H9 (cell line): ENCODE data around the gene MYH16. TPM values are rescaled to one million over a fixed set of nuclear protein-coding genes. Genes with fewer than 3 reads are reported as not detected.

Experiments used
- DNase-seq: peaks from one replicate; pipeline ENCODE4 v3.0.0-alpha.2; 2017
- H2AFZ ChIP-seq: one replicate; pipeline ENCODE4 v1.6.1; 2013; ENCODE audit warnings: mild to moderate bottlenecking, low read length, control low read depth, moderate library complexity
- H2AK5ac ChIP-seq: 2 replicates; pipeline ENCODE4 v1.6.1; 2013; ENCODE audit warnings: low read length, control low read depth, mixed read lengths; ENCODE audit not compliant: insufficient read length
- H2BK120ac ChIP-seq: one replicate; pipeline ENCODE4 v1.6.1; 2013; ENCODE audit warnings: low read depth, mild to moderate bottlenecking, low read length, control low read depth, inconsistent platforms; ENCODE audit not compliant: poor library complexity, severe bottlenecking
- H2BK12ac ChIP-seq: 2 replicates; pipeline ENCODE4 v1.6.1; 2013; ENCODE audit warnings: low read length, control low read depth, mixed read lengths, low read depth; ENCODE audit not compliant: insufficient read length
- H2BK15ac ChIP-seq: 2 replicates; pipeline ENCODE4 v1.6.1; 2013; ENCODE audit warnings: low read depth, low read length, control low read depth
- H2BK20ac ChIP-seq: one replicate; pipeline ENCODE4 v1.6.1; 2013; ENCODE audit warnings: low read depth, mild to moderate bottlenecking, low read length, control low read depth, inconsistent platforms; ENCODE audit not compliant: poor library complexity, severe bottlenecking
- H2BK5ac ChIP-seq: 2 replicates; pipeline ENCODE4 v1.6.1; 2013; ENCODE audit warnings: low read length, control low read depth, mixed read lengths; ENCODE audit not compliant: insufficient read length
- H3K14ac ChIP-seq: 2 replicates; pipeline ENCODE4 v1.6.1; 2013; ENCODE audit warnings: low read length, control low read depth; ENCODE audit not compliant: insufficient read depth
- H3K18ac ChIP-seq: 2 replicates; pipeline ENCODE4 v1.6.1; 2013; ENCODE audit warnings: low read depth, mild to moderate bottlenecking, mixed read lengths, low read length, control low read depth; ENCODE audit not compliant: insufficient read length
- H3K23ac ChIP-seq: 2 replicates; pipeline ENCODE4 v1.6.1; 2013; ENCODE audit warnings: low read length, control low read depth, mixed read lengths, low read depth; ENCODE audit not compliant: insufficient read length
- H3K23me2 ChIP-seq: 2 replicates; pipeline ENCODE4 v1.6.1; 2013; ENCODE audit warnings: low read depth, mild to moderate bottlenecking, mixed read lengths, low read length, control low read depth; ENCODE audit not compliant: insufficient read length, poor library complexity, severe bottlenecking
- H3K27ac ChIP-seq: 2 replicates; pipeline ENCODE4 v1.5.1; 2013; ENCODE audit warnings: low read length, control low read depth, mixed read lengths, low read depth; ENCODE audit not compliant: insufficient read length
- H3K27me3 ChIP-seq: 2 replicates; pipeline ENCODE4 v1.6.1; 2013; ENCODE audit warnings: low read length, control low read depth, inconsistent platforms; ENCODE audit not compliant: insufficient read depth
- H3K4ac ChIP-seq: 2 replicates; pipeline ENCODE4 v1.6.1; 2013; ENCODE audit warnings: low read depth, mild to moderate bottlenecking, control low read depth, inconsistent platforms, low read length, moderate library complexity
- H3K4me1 ChIP-seq: 2 replicates; pipeline ENCODE4 v1.6.1; 2013; ENCODE audit warnings: low read length, control low read depth, inconsistent platforms; ENCODE audit not compliant: insufficient read depth
- H3K4me2 ChIP-seq: 2 replicates; pipeline ENCODE4 v1.6.1; 2013; ENCODE audit warnings: low read length, control low read depth, mixed read lengths; ENCODE audit not compliant: insufficient read length, insufficient read depth
- H3K56ac ChIP-seq: 2 replicates; pipeline ENCODE4 v1.6.1; 2013; ENCODE audit warnings: low read depth, mild to moderate bottlenecking, mixed read lengths, low read length, control low read depth; ENCODE audit not compliant: insufficient read length
- H3K79me1 ChIP-seq: 2 replicates; pipeline ENCODE4 v1.6.1; 2013; ENCODE audit warnings: low read depth, mild to moderate bottlenecking, moderate library complexity, low read length, control low read depth, inconsistent platforms; ENCODE audit not compliant: insufficient read depth, poor library complexity, severe bottlenecking
- H3K79me2 ChIP-seq: 2 replicates; pipeline ENCODE4 v1.6.1; 2013; ENCODE audit warnings: low read length, control low read depth, inconsistent platforms; ENCODE audit not compliant: insufficient read depth
- H3K9ac ChIP-seq: 2 replicates; pipeline ENCODE4 v1.6.1; 2013; ENCODE audit warnings: low read length, control low read depth, mixed read lengths; ENCODE audit not compliant: insufficient read length; ENCODE audit errors: extremely low read depth
- H3K9me3 ChIP-seq: one replicate; pipeline ENCODE4 v1.6.1; 2013; ENCODE audit warnings: low read depth, low read length, inconsistent platforms; ENCODE audit not compliant: control insufficient read depth
- H3T11ph ChIP-seq: one replicate; pipeline ENCODE4 v1.6.1; 2013; ENCODE audit warnings: mild to moderate bottlenecking, low read length, control low read depth, inconsistent platforms
- H4K20me1 ChIP-seq: one replicate; pipeline ENCODE4 v1.6.1; 2013; ENCODE audit not compliant: control insufficient read depth, insufficient read length, insufficient read depth
- H4K5ac ChIP-seq: 2 replicates; pipeline ENCODE4 v1.6.1; 2013; ENCODE audit warnings: low read depth, mild to moderate bottlenecking, mixed read lengths, low read length, control low read depth; ENCODE audit not compliant: insufficient read length
- H4K8ac ChIP-seq: replicated peaks from 2 replicates; pipeline ENCODE4 v1.6.1; 2013; ENCODE audit warnings: low read length, control low read depth, mixed read lengths, low read depth; ENCODE audit not compliant: insufficient read length
- H4K91ac ChIP-seq: 2 replicates; pipeline ENCODE4 v1.6.1; 2013; ENCODE audit warnings: low read depth, mild to moderate bottlenecking, moderate library complexity, mixed read lengths, low read length, control low read depth; ENCODE audit not compliant: insufficient read length
- H3K27ac Mint-ChIP-seq, 3 experiments: 2 replicates in 2 of 3; 3 replicates in 1 of 3; pipeline ENCODE4 v1.8.0; 2020 to 2021; ENCODE audit warnings: mixed read lengths in 3 of 3, mild to moderate bottlenecking in 1 of 3, moderate library complexity in 1 of 3
- H3K27me3 Mint-ChIP-seq: 2 replicates; pipeline ENCODE4 v1.8.0; 2021; ENCODE audit warnings: low read depth, mild to moderate bottlenecking, moderate library complexity, mixed read lengths
- H3K36me3 Mint-ChIP-seq, 3 experiments: 2 replicates in 2 of 3; 3 replicates in 1 of 3; pipeline ENCODE4 v1.8.0; 2020 to 2021; ENCODE audit warnings: low read depth in 3 of 3, mixed read lengths in 3 of 3; ENCODE audit not compliant: insufficient read depth in 1 of 3
- H3K4me1 Mint-ChIP-seq, 2 experiments: 2 replicates each; pipeline ENCODE4 v1.8.0; 2020; ENCODE audit warnings: mixed read lengths in 2 of 2
- H3K4me3 Mint-ChIP-seq, 2 experiments: 2 replicates in 1 of 2; 3 replicates in 1 of 2; pipeline ENCODE4 v1.8.0; 2020 to 2021; ENCODE audit warnings: mild to moderate bottlenecking in 2 of 2, mixed read lengths in 2 of 2, moderate library complexity in 1 of 2
- H3K9me3 Mint-ChIP-seq, 2 experiments: 2 replicates in 1 of 2; 3 replicates in 1 of 2; pipeline ENCODE4 v1.8.0; 2020; ENCODE audit warnings: mild to moderate bottlenecking in 2 of 2, mixed read lengths in 2 of 2, moderate library complexity in 1 of 2
- CTCF ChIP-seq: fragments of 200-600 bp; sonication (generic); conservative IDR thresholded peaks from 3 replicates; pipeline ENCODE4 v1.8.0; 2021; ENCODE audit warnings: antibody characterized with exemption, mild to moderate bottlenecking
- WGBS: extraction: QIAGEN DNeasy Blood & Tissue Kit; methylation state at CpG from one replicate; pipeline ENCODE4 v1.1.7; 2013; ENCODE audit warnings: missing lambda C conversion rate, low lambda C conversion rate, mixed read lengths; ENCODE audit not compliant: insufficient read length; ENCODE audit errors: extremely low coverage; 5-methylcytosine and 5-hydroxymethylcytosine counted together
- total RNA-seq: library from RNA; stranded (reverse); gene quantifications from 2 replicates; pipeline ENCODE4 v1.2.1, GENCODE V29; 2021

Gene MYH16
- total RNA-seq, 1 experiment from 2014 or later: not detected

- H2BK20ac ChIP-seq: no peak overlapping the region
- no peak overlapping the region for H2AK5ac ChIP-seq
- no peak overlapping the region for H3K56ac ChIP-seq
- H3K9me3 ChIP-seq: no peaks in the 10 kb centered on the region
- no peak overlapping the region for H3K27ac Mint-ChIP-seq
- no peaks in the 10 kb centered on the region for H3K36me3 Mint-ChIP-seq
- TF ChIP-seq CTCF: no peak
- H2AFZ ChIP-seq: no peak overlapping the region
- no peak overlapping the region for H4K91ac ChIP-seq
- no peak overlapping the region for H3K27ac ChIP-seq
- H2BK5ac ChIP-seq: no peak overlapping the region
- H4K20me1 ChIP-seq: peaks cover 2% of the 10 kb centered on the region
- H3K9me3 Mint-ChIP-seq: no peaks in the 10 kb centered on the region
- H3K14ac ChIP-seq: no peak overlapping the region
- H3K23ac ChIP-seq: no peak overlapping the region
- no peak overlapping the region for H3K9ac ChIP-seq
- no peaks in the 10 kb centered on the region for H3K79me2 ChIP-seq
- no peak overlapping the region for H3T11ph ChIP-seq
- no peak overlapping the region for H2BK15ac ChIP-seq
- no peaks in the 10 kb centered on the region for H3K27me3 ChIP-seq
- H2BK120ac ChIP-seq: no peak overlapping the region
- peaks cover 23% of the 10 kb centered on the region for H3K27me3 Mint-ChIP-seq
- no peak for DNase-seq
- H3K4me1 Mint-ChIP-seq: no peaks in the 10 kb centered on the region
- no peak overlapping the region for H2BK12ac ChIP-seq
- H3K79me1 ChIP-seq: no peaks in the 10 kb centered on the region
- no peak overlapping the region for H3K4me3 Mint-ChIP-seq
- H3K4me2 ChIP-seq: no peak overlapping the region
- H3K4ac ChIP-seq: no peak overlapping the region
- no peaks in the 10 kb centered on the region for H3K23me2 ChIP-seq
- WGBS: no CpG with 5 or more reads among the region's 6 CpGs
- no peaks in the 10 kb centered on the region for H3K4me1 ChIP-seq
- H4K5ac ChIP-seq: no peak overlapping the region
- no peak overlapping the region for H4K8ac ChIP-seq
- no peak overlapping the region for H3K18ac ChIP-seq
Measured at GRCh38 chr7:99261646-99262045, 11.0 kb upstream of the MYH16 start.
